Activated naive CD4-positive, alpha-beta T cell treated with Interleukin-2 at 50 U/mL for 16 hours (primary cell): Measurements from ENCODE around the gene PXT1.
A peak's percentile ranks its signal among the peaks of the same experiment; 100 is the strongest.

Source experiments
- DNase-seq: peaks from one replicate; pipeline ENCODE4 v3.0.0-alpha.2; 2020

The PXT1 gene

GRCh38 chr6:36343109-36343680 lies 99.5 kb downstream of the PXT1 start:
- no peak for DNase-seq

DNA sequence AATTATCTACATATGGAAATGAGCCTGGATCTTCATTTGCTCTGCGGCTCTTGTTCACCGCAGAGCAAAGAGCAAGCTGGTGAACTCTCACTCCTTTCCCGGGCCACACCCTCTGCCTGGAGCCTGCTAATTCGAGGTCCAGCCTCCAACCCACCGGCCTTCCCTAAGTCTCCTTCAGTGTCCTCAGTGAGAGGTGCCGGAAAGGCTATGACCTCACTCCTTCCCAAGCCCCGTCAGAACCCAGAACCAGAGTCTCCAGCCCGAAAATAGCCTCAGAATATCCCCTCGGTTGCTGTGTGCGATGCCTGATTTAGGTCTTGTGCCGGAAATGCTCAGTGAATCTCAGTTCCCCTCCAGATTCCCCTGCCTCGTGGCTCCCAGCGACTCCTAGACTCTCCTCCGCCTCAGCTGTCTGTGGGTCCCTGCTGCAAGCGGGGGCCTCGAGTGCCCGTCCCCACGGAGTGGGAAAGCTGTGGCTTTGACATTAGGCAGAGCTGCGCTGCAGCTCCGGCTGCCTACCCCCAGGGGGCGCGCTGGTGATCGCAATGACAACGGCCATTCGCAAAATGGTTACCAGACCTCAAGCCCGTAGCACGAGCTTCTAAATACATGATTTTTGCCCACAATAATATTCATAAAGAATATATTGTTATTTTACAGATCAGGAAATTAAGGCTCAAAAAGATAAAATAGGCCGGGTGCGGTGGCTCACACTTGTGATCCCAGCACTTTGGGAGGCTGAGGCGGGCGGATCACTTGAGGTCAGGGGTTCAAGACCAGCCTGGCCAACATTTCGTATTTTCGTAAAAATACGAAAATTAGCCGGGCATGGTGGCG lies 101.8 kb downstream of the PXT1 start:
- DNase-seq: peak; percentile 78
